ENCODE results near the gene TRABD2B. TPM values are rescaled to one million over a fixed set of nuclear protein-coding genes. Genes with fewer than 3 reads are reported as not detected.

TRABD2B gene
- total and polyA plus RNA-seq, 2 donors (not counting 3 experiments of a cell fraction or from before 2014, with no cell fraction given) = not detected

GRCh38 chr1:47765236-47765635 lies 231.9 kb downstream of the TRABD2B start:
- ChIA-PET CTCF (no interaction called here), POLR2A (no interaction called here)
- Histone ChIP-seq H3K4me2 (ENCODE audit: insufficient read depth, low read length) (no peak overlapping the region), H2AFZ (ENCODE audit: low read depth, low read length) (no peak overlapping the region), H4K20me1 (replicated peaks; ENCODE audit: control insufficient read depth, extremely low read depth, insufficient read depth, low read length) (no peaks in the 10 kb centered on the region), H3K36me3 (ENCODE audit: control insufficient read depth in 2 of 2, extremely low read depth in 1 of 2, insufficient read depth in 2 of 2, low read length in 2 of 2) (no peaks in the 10 kb centered on the region), H3K27me3 (ENCODE audit: control insufficient read depth in 2 of 2, insufficient read depth in 2 of 2, low read length in 2 of 2) (no peaks in the 10 kb centered on the region), H3K9ac (replicated peaks; ENCODE audit: extremely low read depth, insufficient read depth, low read length) (no peak overlapping the region), H3K27ac (ENCODE audit: insufficient read depth, low read depth, low read length) (no peak overlapping the region), H3K9me3 (replicated peaks; ENCODE audit: control insufficient read depth, insufficient read depth, low read length) (no peaks in the 10 kb centered on the region), H3K4me3 (replicated peaks in 1 of 3; ENCODE audit: insufficient read depth in 1 of 3, low read depth in 1 of 3, low read length in 3 of 3) (no peak overlapping the region), H3K9me1 (replicated peaks; ENCODE audit: control insufficient read depth, extremely low read depth, insufficient read depth, low read length) (no peaks in the 10 kb centered on the region), H3K79me2 (ENCODE audit: control insufficient read depth, insufficient read depth, low read length) (no peaks in the 10 kb centered on the region), H3K4me1 (ENCODE audit: control insufficient read depth, extremely low read depth, insufficient read depth, low read length) (no peaks in the 10 kb centered on the region)
- TF ChIP-seq CTCF (IDR thresholded peaks at IDR 0.05; ENCODE audit: extremely low read depth in 1 of 2, insufficient read depth in 1 of 2, low read depth in 1 of 2, low read length in 2 of 2) = no peak
- TF ChIP-seq GATA2 (IDR thresholded peaks at IDR 0.05; ENCODE audit: insufficient read depth, insufficient read length, low read depth, low read length) = no peak
- TF ChIP-seq MAX (IDR thresholded peaks at IDR 0.05; ENCODE audit: insufficient read depth, insufficient read length) = no peak
- no peak for TF ChIP-seq FOS (IDR thresholded peaks at IDR 0.05; ENCODE audit: borderline replicate concordance, insufficient read depth, low read length)
- TF ChIP-seq EZH2 (IDR thresholded peaks at IDR 0.05; ENCODE audit: borderline replicate concordance, low read depth, low read length, severe bottlenecking) = no peak
- no peak for TF ChIP-seq POLR2A (IDR thresholded peaks at IDR 0.05; ENCODE audit: low read depth, low read length)
- TF ChIP-seq POLR2AphosphoS5 (IDR thresholded peaks at IDR 0.05; ENCODE audit: insufficient read depth, low read depth, low read length) = no peak
- no peak for TF ChIP-seq JUN (IDR thresholded peaks at IDR 0.05; ENCODE audit: borderline replicate concordance, insufficient read depth, insufficient read length, low read depth)
- no peak for TF ChIP-seq MYC (IDR thresholded peaks at IDR 0.05; ENCODE audit: low read depth, low read length)
- DNase-seq (ENCODE audit: low read depth, low spot score) (no peak), FAIRE-seq (no peak)
- dilution Hi-C loops (cut with MboI; ENCODE audit: extremely low pct_ligation_motif_present, low sequenced_read_pairs) (no loop called here), intact Hi-C loops (cut with micrococcal nuclease) (no loop called here)
- no TSS peak for BruUV-seq (replicated peaks)
